Fibroblast of villous mesenchyme (primary cell): ENCODE results near the gene PHF12. TPM values are rescaled to one million over a fixed set of nuclear protein-coding genes. Genes with fewer than 3 reads are reported as not detected.

Experiments used
- DNase-seq: peaks from one replicate; pipeline ENCODE4 v3.0.0-alpha.2; 2010; ENCODE audit warnings: low read depth
- H3K4me3 ChIP-seq: 2 replicates; pipeline ENCODE4 v1.5.1; 2011; ENCODE audit warnings: low read depth, mild to moderate bottlenecking, low read length
- total RNA-seq: library from RNA; depleted of rRNA; stranded (reverse); fragments of >200 nt; gene quantifications from 2 replicates; pipeline ENCODE4 v1.2.3, GENCODE V29; 2012
- TF ChIP-seq, protein P1 (sequence below): IDR thresholded peaks from 2 replicates; pipeline ENCODE4 v1.5.1; 2012; ENCODE audit warnings: low read depth, mild to moderate bottlenecking, low read length; ENCODE audit not compliant: insufficient read depth

Gene PHF12
- total RNA-seq, 1 donor, result 22.5 TPM

- TF ChIP-seq, protein P1, sequence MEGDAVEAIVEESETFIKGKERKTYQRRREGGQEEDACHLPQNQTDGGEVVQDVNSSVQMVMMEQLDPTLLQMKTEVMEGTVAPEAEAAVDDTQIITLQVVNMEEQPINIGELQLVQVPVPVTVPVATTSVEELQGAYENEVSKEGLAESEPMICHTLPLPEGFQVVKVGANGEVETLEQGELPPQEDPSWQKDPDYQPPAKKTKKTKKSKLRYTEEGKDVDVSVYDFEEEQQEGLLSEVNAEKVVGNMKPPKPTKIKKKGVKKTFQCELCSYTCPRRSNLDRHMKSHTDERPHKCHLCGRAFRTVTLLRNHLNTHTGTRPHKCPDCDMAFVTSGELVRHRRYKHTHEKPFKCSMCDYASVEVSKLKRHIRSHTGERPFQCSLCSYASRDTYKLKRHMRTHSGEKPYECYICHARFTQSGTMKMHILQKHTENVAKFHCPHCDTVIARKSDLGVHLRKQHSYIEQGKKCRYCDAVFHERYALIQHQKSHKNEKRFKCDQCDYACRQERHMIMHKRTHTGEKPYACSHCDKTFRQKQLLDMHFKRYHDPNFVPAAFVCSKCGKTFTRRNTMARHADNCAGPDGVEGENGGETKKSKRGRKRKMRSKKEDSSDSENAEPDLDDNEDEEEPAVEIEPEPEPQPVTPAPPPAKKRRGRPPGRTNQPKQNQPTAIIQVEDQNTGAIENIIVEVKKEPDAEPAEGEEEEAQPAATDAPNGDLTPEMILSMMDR, result no peak
- H3K4me3 ChIP-seq, result no peak overlapping the region
- DNase-seq, result no peak
Observed at GRCh38 chr17:28956112-28956511, 4.8 kb upstream of the PHF12 start.

DNA sequence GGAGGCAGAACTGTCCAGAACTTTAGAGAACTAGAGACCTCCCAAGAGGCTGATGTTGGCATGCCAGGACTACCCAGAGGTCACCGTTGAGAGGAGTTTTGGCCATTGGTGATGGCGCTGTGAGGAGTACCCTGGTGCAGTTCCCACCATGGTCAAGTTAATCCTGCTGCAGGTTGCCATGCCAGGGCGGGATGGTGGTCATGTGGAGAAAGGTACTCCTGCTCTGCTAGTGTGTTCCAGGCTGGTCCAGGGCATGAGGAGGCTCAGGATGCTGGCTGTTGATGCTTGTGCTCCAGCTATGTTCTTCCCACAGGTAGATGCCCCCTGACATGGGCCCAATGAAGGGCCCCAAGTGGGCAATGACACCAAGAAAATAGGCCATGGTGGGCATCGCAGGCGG is 4.1 kb upstream of the PHF12 start:
- no peak for DNase-seq
- H3K4me3 ChIP-seq, result no peak overlapping the region
- TF ChIP-seq, protein P1, result no peak

GRCh38 chr17:28954886-28955285 is 3.6 kb upstream of the PHF12 start:
- TF ChIP-seq, protein P1, result no peak
- H3K4me3 ChIP-seq, result no peak overlapping the region
- DNase-seq, result no peak

- TF ChIP-seq, protein P1, result peak; percentile 90
- DNase-seq, result peak; percentile 47
- no peak overlapping the region for H3K4me3 ChIP-seq
Observed at GRCh38 chr17:28953444-28954118, 2.3 kb upstream of the PHF12 start.

- DNase-seq, result peak; percentile 99
- H3K4me3 ChIP-seq, result peak overlapping the region; percentile 72
- TF ChIP-seq, protein P1, result no peak
Observed at GRCh38 chr17:28951991-28952975, 965 bp upstream of the PHF12 start.

DNA sequence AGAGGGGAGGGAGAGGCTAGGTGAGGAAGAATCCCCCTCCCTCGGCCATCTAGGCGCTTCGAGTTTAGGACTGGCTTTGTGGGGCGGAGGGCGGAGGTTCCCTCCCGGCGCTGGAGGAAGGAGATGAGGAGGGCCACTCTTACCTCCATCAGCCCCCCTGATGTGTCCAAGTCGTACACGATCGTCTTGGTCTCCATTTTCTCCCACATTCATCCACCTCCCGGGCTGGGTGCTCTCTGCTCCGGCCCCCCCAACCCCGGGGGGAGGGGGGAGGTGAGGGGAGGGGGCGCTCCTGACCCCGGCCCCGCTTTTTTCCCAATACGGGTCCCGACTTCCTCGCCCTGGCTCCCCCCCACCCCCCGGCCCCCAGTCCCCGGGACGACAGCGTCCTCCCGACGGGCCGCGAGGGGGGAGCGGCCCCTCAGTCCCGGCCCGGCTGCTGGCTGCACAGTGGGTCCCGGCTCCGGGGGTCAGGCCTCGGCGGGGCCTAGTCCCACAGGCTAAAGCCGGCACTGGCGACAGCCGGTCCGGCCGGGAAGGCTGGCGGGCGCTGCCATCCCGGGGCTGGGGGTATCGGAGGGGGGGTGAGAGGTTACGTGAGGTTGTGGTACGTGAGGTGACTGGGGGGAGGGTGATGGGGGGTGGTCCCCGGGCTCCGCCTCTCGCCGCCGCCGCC is 428 bp downstream of the PHF12 start:
- DNase-seq, result no peak
- TF ChIP-seq, protein P1, result no peak

More for the DNA sequence above, 428 bp downstream of the PHF12 start:
- peak overlapping the region; percentile 88 for H3K4me3 ChIP-seq
